IMR-90 (cell line): ENCODE measurements around the gene SPIC. TPM values are rescaled to one million over a fixed set of nuclear protein-coding genes. Genes with fewer than 3 reads are reported as not detected.

ENCODE experiments used
- ATAC-seq: fragments of 200-7000 bp; cut with Tn5 transposase; 2 replicates; pipeline ENCODE4 v1.9.1; 2020; ENCODE audit warnings: low read depth, mild to moderate bottlenecking, moderate library complexity
- BruUV-seq: library from RNA; stranded (reverse); fragments of 400-500 nt; replicated peaks from 2 replicates; lab custom pipeline; 2021; lab: Mats Ljungman, UMichigan
- CTCF ChIA-PET: fragments of 300-600 bp; formaldehyde crosslinking; extraction: SDS; loops from one replicate; lab custom pipeline; 2021; ENCODE audit warnings: antibody characterized with exemption; lab: Yijun Ruan, JAX
- POLR2A ChIA-PET: fragments of 300-600 bp; sonication (Branson Sonifier 250); formaldehyde crosslinking; loops from one replicate; lab custom pipeline; 2022; ENCODE audit warnings: antibody characterized with exemption; ENCODE audit not compliant: unreplicated experiment; lab: Charles Lee
- DNase-seq: peaks from one replicate; pipeline ENCODE4 v3.0.0; 2013
- H2AFZ ChIP-seq: replicated peaks from 2 replicates; pipeline ENCODE3; 2013; ENCODE audit warnings: low read length, mild to moderate bottlenecking; ENCODE audit not compliant: poor library complexity
- H2AK5ac ChIP-seq: 2 replicates; pipeline ENCODE4 v1.6.1; 2013; ENCODE audit warnings: low read depth, low read length, inconsistent platforms
- H2AK9ac ChIP-seq: replicated peaks from 2 replicates; pipeline ENCODE3; 2013; ENCODE audit warnings: mild to moderate bottlenecking, low read depth, low read length, moderate library complexity; ENCODE audit not compliant: poor library complexity
- H2BK120ac ChIP-seq: 2 replicates; pipeline ENCODE4 v1.6.1; 2013; ENCODE audit warnings: low read depth, low read length, inconsistent platforms
- H2BK15ac ChIP-seq: 3 replicates; pipeline ENCODE4 v1.6.1; 2013; ENCODE audit warnings: low read depth, low read length, inconsistent platforms
- H2BK20ac ChIP-seq: 2 replicates; pipeline ENCODE4 v1.6.1; 2013; ENCODE audit warnings: low read depth, mild to moderate bottlenecking, inconsistent platforms, low read length, moderate library complexity
- H2BK5ac ChIP-seq: 2 replicates; pipeline ENCODE4 v1.6.1; 2013; ENCODE audit warnings: mild to moderate bottlenecking, low read depth, low read length, inconsistent platforms; ENCODE audit not compliant: poor library complexity, severe bottlenecking
- H3K14ac ChIP-seq: replicated peaks from 2 replicates; pipeline ENCODE4 v1.6.1; 2013; ENCODE audit warnings: low read depth, low read length, inconsistent platforms
- H3K18ac ChIP-seq: 2 replicates; pipeline ENCODE4 v1.6.1; 2013; ENCODE audit warnings: low read depth, low read length, control low read depth
- H3K23ac ChIP-seq: 2 replicates; pipeline ENCODE4 v1.6.1; 2013; ENCODE audit warnings: low read depth, low read length, inconsistent platforms
- H3K27ac ChIP-seq: 2 replicates; pipeline ENCODE4 v1.5.1; 2013; ENCODE audit warnings: mild to moderate bottlenecking, control low read depth, low read length; ENCODE audit not compliant: insufficient read depth
- H3K27me3 ChIP-seq: 2 replicates; pipeline ENCODE4 v1.6.1; 2013; ENCODE audit warnings: low read length; ENCODE audit not compliant: control insufficient read depth, insufficient read depth
- H3K36me3 ChIP-seq: 2 replicates; pipeline ENCODE4 v1.6.1; 2013; ENCODE audit warnings: low read length, mixed read lengths; ENCODE audit not compliant: control insufficient read depth, insufficient read depth
- H3K4ac ChIP-seq: 2 replicates; pipeline ENCODE4 v1.6.1; 2013; ENCODE audit warnings: low read depth, low read length, inconsistent platforms
- H3K4me1 ChIP-seq: 2 replicates; pipeline ENCODE4 v1.6.1; 2013; ENCODE audit warnings: low read length, mixed read lengths; ENCODE audit not compliant: control insufficient read depth, insufficient read depth
- H3K4me2 ChIP-seq: 2 replicates; pipeline ENCODE4 v1.6.1; 2013; ENCODE audit warnings: low read depth, mild to moderate bottlenecking, control low read depth, low read length, moderate library complexity
- H3K4me3 ChIP-seq: 2 replicates; pipeline ENCODE4 v1.5.1; 2013; ENCODE audit warnings: low read depth, mild to moderate bottlenecking, control low read depth, low read length, moderate library complexity; ENCODE audit not compliant: insufficient read depth
- H3K56ac ChIP-seq: 2 replicates; pipeline ENCODE4 v1.6.1; 2013; ENCODE audit warnings: low read length, inconsistent platforms; ENCODE audit not compliant: insufficient read depth; ENCODE audit errors: extremely low read depth
- H3K79me1 ChIP-seq, 2 experiments: 2 replicates each; pipeline ENCODE4 v1.6.1; 2013; ENCODE audit warnings: low read length in 2 of 2, inconsistent platforms in 1 of 2, low read depth in 1 of 2
- H3K9ac ChIP-seq: 2 replicates; pipeline ENCODE4 v1.6.1; 2013; ENCODE audit warnings: low read depth, low read length, control low read depth
- H3K9me1 ChIP-seq: 2 replicates; pipeline ENCODE4 v1.6.1; 2013; ENCODE audit warnings: low read length, inconsistent platforms; ENCODE audit not compliant: insufficient read depth
- H3K9me3 ChIP-seq: 2 replicates; pipeline ENCODE4 v1.6.1; 2013; ENCODE audit warnings: low read length; ENCODE audit not compliant: control insufficient read depth, insufficient read depth
- H4K20me1 ChIP-seq: 2 replicates; pipeline ENCODE4 v1.6.1; 2013; ENCODE audit warnings: low read length, inconsistent platforms; ENCODE audit not compliant: insufficient read depth
- H4K5ac ChIP-seq: 2 replicates; pipeline ENCODE4 v1.6.1; 2013; ENCODE audit warnings: mild to moderate bottlenecking, low read depth, low read length, control low read depth
- H4K8ac ChIP-seq, 2 experiments: 2 replicates each; pipeline ENCODE4 v1.6.1; 2013; ENCODE audit warnings: low read depth in 2 of 2, low read length in 2 of 2, control low read depth in 1 of 2, inconsistent platforms in 1 of 2
- H4K91ac ChIP-seq: 2 replicates; pipeline ENCODE4 v1.6.1; 2013; ENCODE audit warnings: low read depth, low read length, inconsistent platforms; ENCODE audit not compliant: insufficient read depth
- MAFK ChIP-seq: IDR thresholded peaks from 2 replicates; pipeline ENCODE4 v1.6.1; 2012; ENCODE audit warnings: low read depth, low read length, improper control_type of control experiment
- USF2 ChIP-seq: fragments of 150-350 bp; IDR thresholded peaks from 2 replicates; pipeline ENCODE4 v1.6.1; 2017; ENCODE audit warnings: mild to moderate bottlenecking, antibody characterized with exemption, low read length, low read depth
- dilution Hi-C: fragments of 300-500 bp; cut with HindIII; formaldehyde crosslinking; loops from one replicate; pipeline ENCODE4 v1.14.3; 2018; ENCODE audit warnings: low sequenced_read_pairs; ENCODE audit not compliant: unreplicated experiment
- in situ Hi-C: fragments of 300-500 bp; cut with MboI; formaldehyde crosslinking; loops from 3 replicates; pipeline ENCODE4 v1.14.3; 2019; ENCODE audit warnings: low sequenced_read_pairs, inconsistent platforms, mixed read lengths
- intact Hi-C: fragments of 100-400 bp; cut with micrococcal nuclease; formaldehyde crosslinking; loops from 2 replicates; pipeline ENCODE4 v1.10.0; 2022
- polyA plus RNA-seq, 3 experiments: library from polyadenylated mRNA; depleted of rRNA; stranded (reverse); fragments of >200 nt; gene quantifications; 2 replicates each; pipeline ENCODE4 v1.2.3, GENCODE V29; 2012; ENCODE audit warnings: low replicate concordance in 1 of 3
- total RNA-seq: library from RNA; depleted of rRNA; stranded (reverse); fragments of >200 nt; gene quantifications from 2 replicates; pipeline ENCODE4 v1.2.3, GENCODE V29; 2012

SPIC gene
- total and polyA plus RNA-seq, 2 of the 4 experiments (the other 2 are of a cell fraction): not detected

DNA sequence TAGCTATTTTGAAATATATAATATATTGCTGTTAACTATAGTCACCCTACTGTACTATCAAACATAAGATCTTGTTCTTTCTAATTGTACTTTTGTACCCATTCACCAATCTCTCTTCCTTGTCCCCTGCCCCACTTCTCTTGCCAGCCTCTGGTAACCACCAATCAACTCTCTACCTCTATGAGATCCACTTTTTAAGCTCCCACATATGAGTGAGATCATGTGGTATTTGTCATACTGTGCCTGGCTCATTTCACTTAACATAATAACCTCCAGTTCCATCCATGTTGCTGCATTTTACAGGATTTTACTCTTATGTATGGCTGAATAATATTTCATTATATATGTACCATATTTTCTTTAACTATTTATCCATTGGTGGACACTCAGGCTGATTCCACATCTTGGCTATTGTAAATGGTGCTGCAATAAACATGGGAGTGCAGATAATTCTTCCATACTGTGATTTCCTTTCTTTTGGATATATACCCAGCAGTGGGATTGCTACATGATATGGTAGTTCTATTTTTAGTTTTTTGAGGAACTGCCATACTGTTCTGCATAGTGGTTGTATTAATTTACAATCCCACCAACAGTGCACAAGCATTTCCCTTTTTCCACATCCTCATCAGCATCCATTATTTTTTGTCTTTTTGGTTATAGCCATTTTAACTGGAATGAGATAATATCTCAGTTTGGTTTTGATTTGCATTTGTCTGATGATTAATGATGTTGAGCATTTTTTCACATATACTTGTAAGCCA, 33.5 kb upstream of the SPIC start:
- ATAC-seq (no peak), DNase-seq (no peak)
- no TSS peak for BruUV-seq
- H2BK15ac ChIP-seq: no peak overlapping the region
- in situ Hi-C loops: no loop called here
- H2BK5ac ChIP-seq: no peak overlapping the region
- H3K27me3 ChIP-seq: no peaks in the 10 kb centered on the region
- no peak overlapping the region for H4K91ac ChIP-seq
- H3K27ac ChIP-seq: no peak overlapping the region
- H2AK5ac ChIP-seq: no peak overlapping the region
- H3K79me1 ChIP-seq: no peaks in the 10 kb centered on the region
- intact Hi-C loops: no loop called here
- no peaks in the 10 kb centered on the region for H3K36me3 ChIP-seq
- no peak overlapping the region for H4K5ac ChIP-seq
- no peak overlapping the region for H2AFZ ChIP-seq
- CTCF ChIA-PET: no interaction called here
- no peak overlapping the region for H3K4me2 ChIP-seq
- no peaks in the 10 kb centered on the region; the same call in 1 of the 2 replicates for H3K9me3 ChIP-seq
- H4K20me1 ChIP-seq: no peaks in the 10 kb centered on the region
- H2BK120ac ChIP-seq: no peak overlapping the region
- H3K18ac ChIP-seq: no peak overlapping the region
- H3K4me3 ChIP-seq: no peak overlapping the region
- no peak overlapping the region for H3K4ac ChIP-seq
- no peak overlapping the region for H3K9ac ChIP-seq
- POLR2A ChIA-PET: no interaction called here
- no peak overlapping the region for H3K14ac ChIP-seq
- no peak for TF ChIP-seq MAFK
- TF ChIP-seq USF2: no peak
- dilution Hi-C loops: no loop called here
- H3K9me1 ChIP-seq: no peaks in the 10 kb centered on the region
- H3K23ac ChIP-seq: no peak overlapping the region
- no peaks in the 10 kb centered on the region for H3K4me1 ChIP-seq
- no peak overlapping the region for H3K56ac ChIP-seq
- H4K8ac ChIP-seq: no peak overlapping the region
- no peak overlapping the region for H2BK20ac ChIP-seq
- H2AK9ac ChIP-seq: no peak overlapping the region
